Activated CD4-positive, alpha-beta T cell treated with anti-CD3 and anti-CD28 coated beads for 4 hours (primary cell): ENCODE data around the gene ERBB4.

Experiments used
- DNase-seq, 2 donors: peaks; one replicate each; pipeline ENCODE4 v3.0.0-alpha.2; 2020

The ERBB4 gene

GRCh38 chr2:212359425-212360067 lies 179.1 kb downstream of the ERBB4 start:
- DNase-seq = no peak

- DNase-seq = no peak
Observed at GRCh38 chr2:212357606-212358005, 181.0 kb downstream of the ERBB4 start.

- no peak for DNase-seq
Observed at GRCh38 chr2:212354382-212354781, 184.2 kb downstream of the ERBB4 start.

- DNase-seq = no peak
Observed at GRCh38 chr2:212348501-212348900, 190.1 kb downstream of the ERBB4 start.

GRCh38 chr2:212346865-212347264 lies 191.7 kb downstream of the ERBB4 start:
- DNase-seq = no peak

GRCh38 chr2:212345966-212346365 lies 192.6 kb downstream of the ERBB4 start:
- no peak for DNase-seq

- no peak for DNase-seq
Observed at GRCh38 chr2:212344131-212344530, 194.5 kb downstream of the ERBB4 start.

GRCh38 chr2:212343167-212343566 lies 195.4 kb downstream of the ERBB4 start:
- DNase-seq = no peak

GRCh38 chr2:212337486-212338343 lies 200.9 kb downstream of the ERBB4 start:
- DNase-seq = no peak

- no peak for DNase-seq
Observed at GRCh38 chr2:212337036-212337435, 201.6 kb downstream of the ERBB4 start.

- no peak for DNase-seq
Observed at GRCh38 chr2:212330263-212330662, 208.3 kb downstream of the ERBB4 start.

- DNase-seq = no peak
Observed at GRCh38 chr2:212328712-212329496, 209.7 kb downstream of the ERBB4 start.

- no peak for DNase-seq
Observed at GRCh38 chr2:212328136-212328535, 210.5 kb downstream of the ERBB4 start.

- no peak for DNase-seq
Observed at GRCh38 chr2:212327171-212327809, 211.3 kb downstream of the ERBB4 start.

GRCh38 chr2:212318636-212319035 lies 220.0 kb downstream of the ERBB4 start:
- DNase-seq = no peak

- no peak for DNase-seq
Observed at GRCh38 chr2:212314680-212315079, 223.9 kb downstream of the ERBB4 start.

- no peak for DNase-seq
Observed at GRCh38 chr2:212311807-212312404, 226.7 kb downstream of the ERBB4 start.

GRCh38 chr2:212299943-212300342 lies 238.7 kb downstream of the ERBB4 start:
- no peak for DNase-seq

- DNase-seq = no peak
Observed at GRCh38 chr2:212299333-212299732, 239.3 kb downstream of the ERBB4 start.

GRCh38 chr2:212295571-212295970 lies 243.0 kb downstream of the ERBB4 start:
- no peak for DNase-seq

- no peak for DNase-seq
Observed at GRCh38 chr2:212294816-212295215, 243.8 kb downstream of the ERBB4 start.

- DNase-seq = no peak
Observed at GRCh38 chr2:212289301-212289700, 249.3 kb downstream of the ERBB4 start.

- DNase-seq = no peak
Observed at GRCh38 chr2:212288308-212288707, 250.3 kb downstream of the ERBB4 start.
